Stimulated activated CD4-positive, alpha-beta T cell treated with anti-CD3 and anti-CD28 coated beads, Interleukin-4, amount 100 ng/mL, for 1 hour (primary cell): ENCODE data around the gene PXDC1.
"Not testable (repeated sequence)": the region's sequence is repeated elsewhere in the genome, so short reads cannot be mapped to it uniquely, and the experiment has no call there.

Experiments
- DNase-seq: peaks from one replicate; pipeline ENCODE4 v3.0.0-alpha.2; 2020

The PXDC1 gene

DNA sequence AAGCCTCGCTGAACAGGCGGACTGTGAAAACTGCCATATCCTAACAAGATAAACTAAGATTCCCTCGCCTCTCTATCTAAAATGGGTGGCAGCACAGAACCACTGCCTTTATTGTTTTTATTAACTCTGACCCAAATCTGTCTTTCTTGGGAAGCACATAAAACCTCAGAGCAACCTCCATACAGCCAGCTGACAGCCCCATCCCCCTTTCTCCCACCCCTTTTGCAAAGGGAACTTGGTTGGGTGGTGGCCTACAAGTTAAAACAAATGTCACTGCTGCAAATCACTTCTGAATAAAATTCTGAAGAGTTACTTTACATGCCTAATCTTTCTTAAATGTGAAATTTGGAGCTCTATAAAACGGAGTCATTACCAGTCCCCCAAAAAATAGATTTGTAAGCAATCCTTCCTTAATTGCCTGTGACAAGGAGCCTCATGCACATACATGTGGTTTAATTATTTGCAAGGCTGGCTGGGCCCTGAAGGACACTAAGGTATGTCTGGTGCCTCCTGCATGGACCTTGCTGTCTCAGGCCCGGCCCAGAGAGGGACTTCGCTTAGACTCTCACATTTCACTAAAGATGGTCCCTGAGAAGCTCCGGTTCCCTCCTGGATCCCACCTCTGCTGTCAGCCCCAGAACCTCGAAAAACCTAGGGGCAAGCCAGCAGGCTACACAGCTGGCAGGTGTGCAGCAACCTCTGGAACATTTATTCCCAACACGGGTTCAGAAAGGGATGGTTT lies 21.7 kb downstream of the PXDC1 start:
- DNase-seq, result no peak

DNA sequence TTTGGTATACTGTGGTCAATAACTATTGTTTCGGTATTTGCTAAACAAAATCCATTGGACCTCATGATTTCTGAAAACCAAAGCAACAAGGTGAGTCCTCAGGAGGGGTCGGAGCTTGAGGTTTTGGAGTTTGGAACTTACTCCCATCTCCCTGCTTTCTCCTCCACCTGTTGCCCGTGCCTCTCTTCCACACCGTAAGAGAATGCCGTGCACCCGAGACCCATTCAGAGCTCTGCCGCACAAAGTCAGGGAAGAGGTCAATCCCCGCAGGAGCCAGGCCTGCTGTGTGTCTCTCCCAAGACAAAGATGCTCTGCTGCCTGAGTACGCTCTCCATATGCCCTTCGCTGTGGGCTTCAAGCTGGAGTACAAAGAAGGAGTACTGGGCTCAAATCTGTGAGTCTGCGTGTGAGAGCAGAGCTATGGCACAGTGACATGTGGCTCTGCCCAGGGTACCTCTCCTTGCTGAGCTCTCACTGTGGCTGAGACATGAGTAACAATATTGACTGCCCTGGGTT lies 23.9 kb downstream of the PXDC1 start:
- DNase-seq, result no peak

DNA sequence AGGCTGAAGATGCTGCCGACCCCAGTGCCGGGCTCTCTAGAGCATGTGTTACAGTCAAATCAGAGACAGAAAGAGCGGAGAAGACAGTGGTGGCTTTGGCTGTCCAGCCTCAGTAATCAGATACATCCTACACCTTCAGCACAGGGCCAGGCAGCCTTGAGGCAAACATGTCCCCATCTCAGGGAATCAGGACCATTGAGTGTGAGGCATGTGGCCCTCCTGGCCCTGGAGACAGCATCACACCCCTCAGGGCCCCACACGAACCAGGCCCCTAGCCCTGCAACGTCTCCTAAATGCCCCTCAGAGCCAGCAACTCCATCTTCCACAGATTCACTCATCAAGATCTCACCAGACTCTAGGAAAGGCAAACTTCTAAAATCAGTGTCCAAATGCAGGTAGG lies 24.5 kb downstream of the PXDC1 start:
- no peak for DNase-seq

DNA sequence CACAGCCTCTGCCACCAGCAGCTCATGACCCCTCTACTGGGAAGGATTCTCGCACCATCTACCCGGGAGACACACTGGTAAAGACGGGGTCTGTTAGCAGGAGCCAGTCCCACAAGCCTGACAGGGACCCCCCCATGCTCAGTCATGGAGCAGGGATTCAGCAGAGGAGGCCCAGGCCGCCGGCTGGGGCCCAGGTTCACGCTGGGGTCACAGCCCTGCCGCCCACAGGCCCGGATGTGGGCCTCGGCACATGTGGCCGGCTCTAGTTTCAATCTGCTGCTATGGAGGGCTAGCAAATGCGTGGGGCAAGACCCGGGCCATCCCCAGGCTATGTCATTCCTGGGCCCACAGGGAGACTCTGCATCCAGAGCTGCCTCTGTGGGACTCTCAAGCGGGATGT lies 25.1 kb downstream of the PXDC1 start:
- DNase-seq, result no peak

DNA sequence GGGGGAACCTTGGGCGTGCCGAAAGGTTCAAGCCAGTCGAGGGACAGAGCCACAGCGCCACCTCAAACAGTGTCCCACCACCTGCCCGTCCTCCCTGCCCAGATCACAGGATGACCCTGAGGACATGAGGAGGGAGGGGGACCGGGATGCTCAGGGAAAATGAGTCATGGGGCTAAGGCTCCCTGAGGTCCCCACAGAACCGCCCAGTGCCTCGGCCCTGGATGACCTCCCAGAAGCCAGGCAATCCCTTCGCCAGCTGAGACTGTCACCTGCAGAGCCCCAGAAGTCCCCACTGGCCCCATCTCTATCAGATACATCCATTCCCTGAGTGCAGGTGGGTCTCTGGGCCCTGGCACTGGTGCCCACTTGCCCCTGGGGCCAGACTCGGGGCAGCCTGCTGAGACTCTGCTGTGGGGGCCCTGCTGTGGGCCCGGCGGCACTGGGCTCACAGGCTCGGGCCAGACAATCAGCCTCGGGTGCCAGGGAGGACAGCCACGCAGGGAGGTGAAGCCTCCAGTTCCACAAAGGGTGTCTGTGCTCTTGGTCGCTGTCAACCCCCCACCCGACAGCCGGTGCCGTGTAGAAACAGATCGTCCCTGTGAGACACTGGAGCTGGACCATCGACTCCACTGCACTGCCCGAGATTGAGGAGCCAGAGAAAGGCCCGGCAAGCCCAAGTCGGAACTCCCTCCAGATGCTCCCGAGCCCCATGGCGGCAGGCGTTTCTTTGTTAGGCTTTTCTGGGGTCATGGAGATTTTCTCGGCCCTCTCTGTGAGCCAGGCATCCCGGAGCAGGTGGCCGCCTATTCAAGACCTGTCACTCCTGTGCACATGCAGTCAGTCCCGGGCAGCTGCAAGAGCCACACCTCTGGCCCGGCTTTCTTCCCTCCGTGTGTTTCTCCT lies 26.1 kb downstream of the PXDC1 start:
- no peak for DNase-seq

DNA sequence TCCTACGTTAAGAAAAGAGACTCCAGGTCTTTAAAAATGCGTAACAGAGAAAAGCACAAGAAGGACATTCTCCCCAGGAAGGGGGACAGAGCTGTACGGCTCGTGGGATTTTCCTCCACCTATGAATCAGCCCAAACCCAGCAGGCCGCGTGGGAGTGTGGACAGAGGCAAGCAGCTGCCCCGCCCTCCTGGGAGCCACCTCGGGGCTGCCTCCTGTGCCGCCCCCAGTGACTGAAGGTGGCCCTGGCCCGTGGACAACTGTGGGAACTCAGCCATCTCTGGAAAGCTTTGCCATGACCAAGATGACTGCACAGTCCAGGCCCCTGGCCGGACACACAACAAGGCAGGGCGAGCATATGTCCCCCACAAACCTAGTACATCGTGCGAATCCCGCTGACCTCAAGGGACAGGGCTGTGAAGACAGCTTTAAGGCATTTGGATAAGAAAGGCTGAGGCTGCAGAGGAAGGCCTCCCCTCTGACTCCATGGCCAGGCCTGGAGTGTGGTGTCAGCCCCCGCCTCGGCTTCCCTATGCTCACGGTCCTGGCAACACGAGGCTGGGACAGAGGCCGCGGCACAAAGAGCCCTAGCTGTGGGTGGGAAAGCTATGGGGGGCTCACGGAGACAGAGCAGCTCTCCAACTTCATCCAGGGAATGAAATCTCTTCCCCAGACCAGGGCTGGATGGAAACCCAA lies 26.9 kb downstream of the PXDC1 start:
- no peak for DNase-seq

DNA sequence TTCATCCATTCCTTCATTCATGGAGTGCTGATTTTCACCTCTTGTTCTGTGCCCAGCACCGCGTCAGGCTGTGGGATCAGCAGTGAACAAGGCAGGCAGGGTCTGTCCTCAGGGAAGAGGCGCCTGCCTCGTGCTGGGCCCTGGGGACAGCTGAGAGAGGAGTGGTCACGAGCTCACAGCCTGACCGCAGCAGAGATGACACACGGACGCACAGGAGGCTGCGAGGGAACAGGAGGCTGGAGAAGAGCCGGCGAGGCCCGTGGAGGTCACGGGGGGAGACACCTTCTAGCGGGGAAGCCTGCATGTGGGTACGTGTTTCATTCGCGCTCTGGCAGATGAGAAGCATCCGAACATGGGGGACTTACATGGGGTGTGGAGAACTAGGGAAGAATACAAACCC lies 27.5 kb downstream of the PXDC1 start:
- DNase-seq, result no peak

DNA sequence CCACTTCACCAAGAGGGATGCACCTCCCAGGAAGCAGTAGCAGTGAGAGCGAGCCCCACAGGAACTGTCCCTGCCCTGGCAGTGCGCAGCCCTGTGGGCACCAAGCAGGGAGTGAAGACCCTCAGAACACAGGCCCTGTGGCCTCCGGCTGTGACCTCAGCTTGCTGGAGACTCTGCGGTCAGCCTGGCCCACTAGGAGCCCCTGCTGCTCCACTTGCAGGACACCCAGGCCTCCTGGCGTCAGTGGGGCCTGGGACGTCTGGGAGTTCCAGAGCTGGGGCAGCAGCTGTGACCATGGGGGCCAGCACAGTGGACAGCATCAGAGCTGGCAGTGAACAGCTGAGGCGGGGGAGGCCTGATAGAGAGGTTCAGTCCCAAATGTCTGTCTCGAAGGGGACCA lies 28.3 kb downstream of the PXDC1 start:
- DNase-seq, result no peak

DNA sequence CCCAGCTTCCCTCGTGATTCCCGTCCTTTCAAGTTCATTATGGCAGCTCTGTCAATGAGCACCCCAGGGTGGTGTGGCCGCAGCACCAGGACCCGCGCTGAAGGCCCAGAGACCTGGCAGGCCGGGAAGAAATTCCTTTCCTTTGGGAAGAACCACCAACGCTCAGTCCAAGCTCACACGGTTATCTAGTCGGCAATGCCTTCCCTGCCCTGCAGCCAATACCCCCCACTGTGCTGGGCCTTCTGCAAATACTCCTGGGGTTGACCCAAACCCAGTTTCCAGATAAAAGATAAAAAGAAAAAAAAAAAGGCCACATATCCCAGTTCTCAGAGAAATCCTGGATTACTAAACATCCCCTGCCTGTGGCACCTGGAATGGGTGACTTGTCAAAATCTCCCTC lies 28.7 kb downstream of the PXDC1 start:
- no peak for DNase-seq

DNA sequence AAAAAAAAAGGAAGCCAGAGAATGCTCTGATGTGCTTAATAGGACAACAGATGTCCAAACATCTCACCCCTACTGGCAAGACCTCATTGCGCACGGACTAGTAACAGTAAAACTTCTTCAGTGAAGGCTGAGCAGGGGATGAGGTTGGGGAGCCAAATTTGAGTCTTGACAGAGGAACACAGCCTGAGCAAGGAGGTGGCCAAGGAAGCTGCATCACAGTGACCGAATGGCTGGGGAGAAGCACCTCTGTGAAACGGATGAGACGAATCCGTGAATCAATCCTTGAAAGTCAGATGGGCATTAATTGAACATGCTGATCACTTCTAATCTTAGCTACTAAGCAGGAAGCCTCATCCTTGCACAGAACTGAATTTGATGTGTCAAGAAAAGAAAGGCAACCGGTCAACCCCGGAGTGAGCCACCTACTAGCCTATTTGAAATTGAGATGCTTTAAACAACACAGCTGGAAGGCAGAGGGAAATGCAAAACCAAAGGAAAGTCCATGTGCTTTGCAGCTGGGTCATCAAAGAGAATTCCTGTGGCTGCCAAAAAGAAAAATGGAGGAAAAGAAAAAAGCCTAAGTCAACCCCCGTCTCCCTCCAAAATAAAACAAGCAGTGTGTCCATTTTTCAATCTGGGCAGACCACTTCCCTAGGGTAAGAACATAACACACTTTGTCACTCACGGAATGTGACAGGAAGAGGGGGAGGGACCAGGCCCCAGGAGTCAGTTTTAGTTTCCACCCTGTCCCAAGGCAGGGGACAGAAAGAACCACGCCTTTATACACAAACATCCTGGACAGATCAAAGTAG lies 29.5 kb downstream of the PXDC1 start:
- DNase-seq, result no peak

DNA sequence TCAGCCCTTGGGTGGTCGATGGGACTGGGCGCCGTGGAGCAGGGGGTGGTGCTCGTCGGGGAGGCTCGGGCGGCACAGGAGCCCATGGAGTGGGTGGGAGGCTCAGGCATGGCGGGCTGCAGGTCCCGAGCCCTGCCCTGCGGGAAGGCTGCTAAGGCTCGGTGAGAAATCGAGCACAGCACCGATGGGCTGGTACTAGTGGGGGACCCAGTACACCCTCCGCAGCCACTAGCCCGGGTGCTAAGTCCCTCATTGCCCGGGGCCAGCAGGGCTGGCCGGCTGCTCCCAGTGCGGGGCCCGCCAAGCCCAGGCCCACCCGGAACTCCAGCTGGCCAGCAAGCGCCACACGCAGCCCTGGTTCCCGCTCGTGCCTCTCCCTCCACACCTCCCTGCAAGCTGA lies 30.7 kb downstream of the PXDC1 start:
- not testable (repeated sequence) for DNase-seq

DNA sequence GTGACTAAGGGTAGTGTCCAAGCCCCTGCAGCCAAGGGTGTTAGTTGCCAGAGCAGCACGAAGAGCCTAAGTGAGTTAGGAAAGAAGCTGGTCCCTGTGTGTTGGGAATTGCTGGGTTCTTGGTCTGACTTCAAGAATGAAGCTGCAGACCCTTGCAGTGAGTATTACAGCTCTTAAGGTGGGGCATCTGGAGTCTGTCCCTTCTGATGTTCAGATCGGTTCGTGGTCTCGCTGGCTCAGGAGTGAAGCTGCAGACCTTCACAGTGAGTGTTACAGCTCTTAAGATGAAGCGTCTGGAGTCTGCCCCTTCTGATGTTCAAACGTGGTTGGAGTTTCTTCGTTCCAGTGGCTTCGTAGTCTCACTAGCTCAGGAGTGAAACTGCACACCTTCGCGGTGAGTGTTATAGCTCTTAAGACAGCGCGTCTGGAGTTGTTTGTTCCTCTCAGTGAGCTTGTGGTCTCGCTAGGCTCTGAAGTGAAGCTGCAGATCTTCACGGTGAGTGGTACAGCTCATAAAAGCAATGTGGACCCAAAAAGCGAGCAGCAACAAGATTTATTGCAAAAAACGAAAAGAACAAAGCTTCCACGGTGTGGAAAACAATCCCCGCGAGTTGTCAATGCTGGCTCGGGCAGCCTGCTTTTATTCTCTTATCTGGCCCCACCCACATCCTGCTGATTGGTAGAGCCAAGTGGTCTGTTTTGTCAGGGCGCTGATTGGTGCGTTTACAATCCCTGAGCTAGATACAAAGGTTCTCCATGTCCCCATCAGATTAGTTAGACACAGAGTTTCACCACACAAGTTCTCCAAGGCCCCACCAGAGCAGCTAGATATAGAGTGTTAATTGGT lies 31.8 kb downstream of the PXDC1 start:
- DNase-seq, result no peak

DNA sequence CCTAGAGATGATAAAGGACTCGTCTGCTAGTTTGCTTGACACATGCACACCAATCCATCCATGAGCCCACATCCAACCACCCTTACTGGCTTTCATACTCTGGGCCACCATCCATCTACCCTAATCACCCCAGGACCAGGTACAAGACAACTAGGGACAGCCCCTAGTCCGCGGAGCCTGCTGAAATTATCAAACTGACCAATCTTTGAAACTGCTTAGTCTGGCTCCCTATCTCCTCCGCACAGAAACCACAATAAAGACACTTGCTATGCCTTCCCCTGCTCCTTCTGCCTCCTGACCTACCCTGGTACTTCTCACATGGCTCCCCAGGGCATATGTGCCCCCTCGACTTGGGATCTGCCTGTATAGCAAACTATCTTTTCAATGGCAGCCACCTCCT lies 33.1 kb downstream of the PXDC1 start:
- DNase-seq, result no peak

DNA sequence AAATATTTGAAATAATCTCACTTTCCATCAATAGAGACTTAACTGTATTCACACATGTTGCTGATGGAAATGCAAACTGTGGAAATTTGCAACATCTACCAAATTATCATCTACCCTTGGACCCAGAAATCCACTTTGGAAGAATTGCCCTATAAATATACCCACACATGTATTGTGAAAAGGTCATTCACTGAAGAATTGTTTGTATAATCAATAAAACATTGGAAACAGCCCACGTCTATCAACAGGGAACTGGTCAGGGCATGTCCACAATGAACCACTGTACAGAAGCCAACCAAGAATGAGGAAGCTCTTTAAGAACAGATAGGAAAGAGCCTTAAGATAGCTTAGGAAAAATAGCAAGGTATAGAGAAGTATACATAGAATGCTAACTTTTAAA lies 36.2 kb downstream of the PXDC1 start:
- no peak for DNase-seq

DNA sequence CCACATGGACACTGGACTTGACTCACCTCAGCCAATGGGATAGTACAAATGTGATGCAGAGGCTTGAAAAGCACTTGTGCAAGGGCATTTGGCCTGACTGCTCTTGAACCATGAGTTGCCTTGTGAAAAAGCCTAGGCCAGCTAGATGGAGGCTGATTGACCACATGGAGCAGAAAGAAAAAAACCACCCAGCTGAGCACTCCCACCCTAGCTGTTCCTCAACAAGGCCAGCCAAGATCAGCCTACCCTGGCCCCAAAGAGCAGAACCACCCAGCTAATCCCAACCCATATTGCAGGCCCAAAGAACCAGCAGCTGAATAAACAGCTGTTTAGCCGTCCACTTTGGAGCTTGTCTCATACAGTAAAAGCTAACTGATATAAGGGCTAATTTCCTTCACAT lies 36.7 kb downstream of the PXDC1 start:
- no peak for DNase-seq

DNA sequence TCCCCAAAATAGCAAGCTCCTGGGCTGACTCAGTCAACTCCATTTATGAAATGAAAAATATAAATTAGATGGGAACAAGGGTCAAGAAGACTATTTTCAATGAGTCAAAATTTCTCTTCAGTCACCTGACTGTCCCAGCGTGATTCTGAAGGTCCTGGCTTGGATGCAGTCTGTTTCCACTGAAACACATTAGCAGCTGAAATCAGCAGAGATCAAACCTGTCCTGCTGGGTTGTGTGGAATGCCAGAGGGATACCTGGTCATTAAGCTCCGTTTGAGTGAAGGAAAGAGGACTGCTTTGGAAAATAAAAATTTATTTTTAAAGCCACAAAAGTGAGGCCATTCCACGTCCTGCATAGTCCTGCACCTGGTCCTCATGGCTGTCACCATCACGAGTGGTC lies 37.4 kb downstream of the PXDC1 start:
- no peak for DNase-seq

DNA sequence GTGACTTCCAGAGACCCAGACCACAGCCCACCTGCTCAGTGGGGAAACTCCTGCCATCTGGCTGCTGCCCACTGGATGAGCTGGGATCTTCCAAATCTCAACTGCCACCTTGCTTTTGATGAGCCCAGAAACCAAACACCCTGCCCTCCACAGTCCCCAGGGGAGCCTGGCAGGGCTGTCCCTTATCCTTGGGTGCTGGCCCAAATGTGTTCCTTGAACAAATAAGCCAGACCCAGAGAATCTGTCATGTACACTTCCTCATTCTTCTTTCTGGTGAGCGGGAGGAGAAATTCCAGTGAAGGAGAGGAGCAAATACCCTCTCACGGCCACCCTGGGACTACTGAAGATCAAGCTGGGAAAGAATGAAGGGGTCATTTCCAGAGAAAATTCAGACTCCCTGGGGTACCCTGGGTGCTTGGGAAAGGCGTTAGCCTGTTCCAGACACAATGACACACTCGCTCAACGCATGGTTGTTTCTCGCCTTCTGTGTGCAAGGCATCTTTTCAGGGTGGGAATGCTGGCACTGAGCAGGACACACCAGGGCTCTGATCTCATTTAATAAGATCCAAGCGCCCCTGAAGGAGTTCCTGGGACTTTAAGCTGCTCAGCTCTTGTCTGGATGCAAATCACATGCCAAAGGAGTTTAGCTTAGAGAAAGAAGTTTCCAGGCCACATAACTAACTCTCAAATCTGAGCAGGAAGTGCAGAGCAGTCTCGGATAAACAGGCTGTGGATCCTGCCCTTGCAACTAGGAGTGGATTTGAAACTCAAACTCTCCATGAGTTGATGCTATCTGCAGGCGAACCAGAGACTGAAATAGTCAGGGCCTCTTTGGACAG lies 38.5 kb downstream of the PXDC1 start:
- no peak for DNase-seq

DNA sequence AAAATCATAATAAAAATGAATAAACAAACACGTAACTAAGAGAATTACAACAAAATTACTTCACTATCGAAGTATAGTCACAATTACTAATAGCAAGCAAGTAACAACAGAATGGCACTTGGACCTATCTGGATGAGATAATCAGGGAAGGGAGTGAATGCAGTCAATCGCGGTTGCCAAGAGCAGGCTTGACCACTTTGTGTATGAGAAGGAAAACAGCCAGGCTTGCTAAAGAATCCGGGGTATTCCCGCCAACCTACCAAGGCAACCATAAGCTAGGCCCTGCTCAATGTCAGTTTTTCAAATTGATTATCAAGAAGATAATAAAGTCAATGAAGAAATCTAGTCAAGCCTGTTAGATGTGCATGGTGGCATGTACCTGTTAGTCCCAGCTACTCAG lies 39.7 kb downstream of the PXDC1 start:
- DNase-seq, result no peak

DNA sequence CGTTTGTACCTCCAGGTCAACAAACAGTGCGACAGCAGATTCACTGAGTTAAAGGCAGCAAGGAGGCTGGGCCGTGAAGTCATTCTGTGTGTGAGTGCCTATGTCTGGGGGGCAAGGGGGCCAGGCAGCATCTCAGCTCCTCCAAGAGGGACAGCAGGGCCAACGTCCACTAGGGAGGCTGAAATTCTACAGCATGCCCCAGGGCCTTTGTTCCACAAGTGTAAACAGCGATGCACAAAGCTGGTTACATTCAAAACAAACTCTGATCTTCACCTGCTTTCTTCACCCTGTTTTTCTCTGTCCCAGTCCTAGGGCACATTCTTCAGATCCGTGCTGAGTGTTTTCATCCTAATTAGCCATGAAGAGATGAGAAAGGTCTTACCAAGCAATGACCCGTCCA lies 41.1 kb downstream of the PXDC1 start:
- DNase-seq, result no peak

DNA sequence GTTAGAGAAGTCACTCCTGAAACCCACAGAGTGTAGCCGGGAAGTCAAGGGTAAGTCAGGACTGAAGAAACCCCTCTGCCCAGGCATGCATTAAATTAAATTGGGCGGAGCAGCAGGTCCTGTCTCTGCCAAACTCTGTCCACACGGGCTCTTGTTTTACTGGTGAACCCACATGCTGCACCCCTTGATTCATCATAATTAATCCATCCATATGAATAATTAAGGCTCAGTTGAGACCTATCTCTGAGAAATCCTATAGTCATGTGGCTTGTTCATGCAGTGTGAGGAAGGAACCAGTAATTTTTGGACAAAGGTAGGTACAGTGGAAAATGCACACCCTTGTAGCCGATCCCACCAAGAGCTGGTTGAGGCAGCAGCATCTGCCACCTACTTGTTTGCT lies 43.0 kb downstream of the PXDC1 start:
- DNase-seq, result no peak
